MM.1S (cell line): Measurements from ENCODE around the gene TBC1D8.

Experiments
- EZH2phosphoT487 ChIP-seq: fragments of 300-600 bp; sonication (generic); IDR thresholded peaks from 2 replicates; pipeline ENCODE4 v1.6.1; 2018; ENCODE audit warnings: antibody characterized with exemption, low read length
- TF ChIP-seq, protein P1 (sequence below): fragments of 300-600 bp; sonication (generic); IDR thresholded peaks from 2 replicates; pipeline ENCODE4 v1.5.1; 2016; ENCODE audit warnings: antibody characterized with exemption, low read length, mixed read lengths

DNA sequence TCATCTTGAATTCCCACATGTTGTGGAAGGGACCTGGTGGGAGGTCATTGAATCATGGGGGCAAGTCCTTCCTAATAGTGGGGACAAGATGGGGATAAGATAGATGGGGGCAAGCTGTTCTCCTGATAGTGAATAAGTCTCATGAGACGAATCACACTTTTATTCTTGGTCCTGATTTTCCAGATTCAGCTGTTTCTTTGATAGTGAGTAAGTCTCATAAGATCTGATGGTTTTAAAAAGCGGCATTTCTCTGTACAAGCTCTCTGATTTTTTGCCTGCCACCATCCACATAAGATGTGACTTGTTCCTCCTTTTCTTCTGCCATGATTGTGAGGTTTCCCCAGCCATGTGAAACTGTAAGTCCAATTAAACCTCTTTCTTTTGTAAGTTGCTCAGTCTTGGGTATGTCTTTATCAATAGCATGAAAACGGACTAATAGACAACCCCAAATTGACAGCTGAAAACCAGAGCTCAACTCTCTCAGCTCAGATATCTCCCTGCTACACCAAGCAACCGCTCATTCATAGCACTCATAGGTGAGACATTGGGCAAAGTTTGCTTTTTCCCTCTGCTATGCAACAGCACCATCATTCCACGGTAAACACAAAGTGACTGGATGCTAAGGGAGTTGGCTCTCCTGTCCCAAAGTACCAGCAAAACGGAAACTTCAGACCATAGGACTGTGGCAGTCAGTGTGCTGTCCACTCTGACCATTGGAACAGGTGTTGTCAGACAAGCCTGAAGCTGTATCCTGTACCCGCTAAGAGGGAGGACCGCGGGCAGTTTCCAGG is 44.9 kb upstream of the TBC1D8 start:
- TF ChIP-seq, protein P1, sequence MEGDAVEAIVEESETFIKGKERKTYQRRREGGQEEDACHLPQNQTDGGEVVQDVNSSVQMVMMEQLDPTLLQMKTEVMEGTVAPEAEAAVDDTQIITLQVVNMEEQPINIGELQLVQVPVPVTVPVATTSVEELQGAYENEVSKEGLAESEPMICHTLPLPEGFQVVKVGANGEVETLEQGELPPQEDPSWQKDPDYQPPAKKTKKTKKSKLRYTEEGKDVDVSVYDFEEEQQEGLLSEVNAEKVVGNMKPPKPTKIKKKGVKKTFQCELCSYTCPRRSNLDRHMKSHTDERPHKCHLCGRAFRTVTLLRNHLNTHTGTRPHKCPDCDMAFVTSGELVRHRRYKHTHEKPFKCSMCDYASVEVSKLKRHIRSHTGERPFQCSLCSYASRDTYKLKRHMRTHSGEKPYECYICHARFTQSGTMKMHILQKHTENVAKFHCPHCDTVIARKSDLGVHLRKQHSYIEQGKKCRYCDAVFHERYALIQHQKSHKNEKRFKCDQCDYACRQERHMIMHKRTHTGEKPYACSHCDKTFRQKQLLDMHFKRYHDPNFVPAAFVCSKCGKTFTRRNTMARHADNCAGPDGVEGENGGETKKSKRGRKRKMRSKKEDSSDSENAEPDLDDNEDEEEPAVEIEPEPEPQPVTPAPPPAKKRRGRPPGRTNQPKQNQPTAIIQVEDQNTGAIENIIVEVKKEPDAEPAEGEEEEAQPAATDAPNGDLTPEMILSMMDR = no peak
- no peak for TF ChIP-seq EZH2phosphoT487
